Progenitor cell of endocrine pancreas (in vitro differentiated cells): ENCODE results near the gene KLF11. TPM values are rescaled to one million over a fixed set of nuclear protein-coding genes. Genes with fewer than 3 reads are reported as not detected.

ENCODE experiments used
- DNase-seq: peaks from one replicate; pipeline ENCODE4 v3.0.0; 2021; ENCODE audit warnings: low spot score; ENCODE audit not compliant: unreplicated experiment
- H3K27ac Mint-ChIP-seq: 2 replicates; pipeline ENCODE4 v1.8.0; 2021; ENCODE audit warnings: mild to moderate bottlenecking, moderate library complexity, mixed read lengths
- H3K27me3 Mint-ChIP-seq: 2 replicates; pipeline ENCODE4 v1.8.0; 2021; ENCODE audit warnings: mixed read lengths
- H3K36me3 Mint-ChIP-seq: 2 replicates; pipeline ENCODE4 v1.8.0; 2022; ENCODE audit warnings: mixed read lengths; ENCODE audit not compliant: insufficient read depth
- H3K4me1 Mint-ChIP-seq: 2 replicates; pipeline ENCODE4 v1.8.0; 2021; ENCODE audit warnings: low read depth, mixed read lengths
- H3K4me3 Mint-ChIP-seq: 2 replicates; pipeline ENCODE4 v1.8.0; 2021; ENCODE audit warnings: low read depth, mild to moderate bottlenecking, moderate library complexity, mixed read lengths
- H3K9me3 Mint-ChIP-seq: 2 replicates; pipeline ENCODE4 v1.8.0; 2021; ENCODE audit warnings: low read depth, mixed read lengths
- total RNA-seq: library from RNA; stranded (reverse); gene quantifications from 2 replicates; pipeline ENCODE4 v1.2.1, GENCODE V29; 2021
- TF ChIP-seq, protein P1 (sequence below): fragments of 200-600 bp; sonication (generic); IDR thresholded peaks from one replicate; pipeline ENCODE4 v1.5.0; 2021; ENCODE audit warnings: antibody characterized with exemption, mild to moderate bottlenecking; ENCODE audit not compliant: unreplicated experiment

The KLF11 gene
- total RNA-seq, 1 donor from 2014 or later: 3.5 TPM

DNA sequence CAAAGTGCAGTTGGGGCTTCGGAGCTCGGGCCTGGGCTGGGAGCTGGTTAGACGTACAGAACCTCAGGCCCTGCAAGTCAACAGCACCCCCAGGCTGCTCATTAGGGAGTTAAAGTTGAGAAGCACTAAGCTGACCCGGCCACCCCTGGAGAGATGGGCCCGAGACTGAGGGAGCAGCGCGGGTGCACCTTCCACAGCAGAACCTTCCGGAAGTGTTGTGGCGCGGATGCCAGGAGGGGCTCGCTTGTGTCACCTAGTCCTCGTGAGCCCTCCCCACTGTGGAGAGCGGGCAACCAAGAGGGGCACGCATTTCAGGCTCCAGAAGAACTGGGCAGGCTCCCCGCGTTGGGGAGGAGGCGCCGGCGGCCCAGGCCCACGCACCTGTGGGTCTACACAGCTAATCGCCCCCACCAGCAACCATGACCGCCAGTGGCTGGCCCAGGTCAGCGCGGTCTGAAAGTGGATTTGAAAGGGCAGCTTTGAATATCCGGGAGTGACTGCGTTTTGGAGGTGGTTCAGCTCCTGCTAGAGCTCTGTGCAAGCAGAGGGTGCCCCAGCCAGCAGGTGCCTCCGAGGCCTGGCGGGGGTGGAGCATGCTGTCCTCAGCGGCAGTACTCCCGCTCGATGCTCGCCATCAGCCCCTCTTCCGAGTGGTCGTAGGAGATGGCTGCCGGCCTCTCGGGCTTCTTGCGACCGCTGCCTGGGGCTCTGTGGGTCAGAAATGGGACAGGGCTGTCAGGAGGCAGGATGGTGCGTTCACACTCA lies 15.1 kb downstream of the KLF11 start:
- H3K27ac Mint-ChIP-seq: no peak overlapping the region
- H3K4me3 Mint-ChIP-seq: no peak overlapping the region
- H3K9me3 Mint-ChIP-seq: no peaks in the 10 kb centered on the region
- H3K36me3 Mint-ChIP-seq: no peaks in the 10 kb centered on the region
- peaks cover 21% of the 10 kb centered on the region for H3K27me3 Mint-ChIP-seq
- H3K4me1 Mint-ChIP-seq: peaks cover 5% of the 10 kb centered on the region
- TF ChIP-seq, protein P1, sequence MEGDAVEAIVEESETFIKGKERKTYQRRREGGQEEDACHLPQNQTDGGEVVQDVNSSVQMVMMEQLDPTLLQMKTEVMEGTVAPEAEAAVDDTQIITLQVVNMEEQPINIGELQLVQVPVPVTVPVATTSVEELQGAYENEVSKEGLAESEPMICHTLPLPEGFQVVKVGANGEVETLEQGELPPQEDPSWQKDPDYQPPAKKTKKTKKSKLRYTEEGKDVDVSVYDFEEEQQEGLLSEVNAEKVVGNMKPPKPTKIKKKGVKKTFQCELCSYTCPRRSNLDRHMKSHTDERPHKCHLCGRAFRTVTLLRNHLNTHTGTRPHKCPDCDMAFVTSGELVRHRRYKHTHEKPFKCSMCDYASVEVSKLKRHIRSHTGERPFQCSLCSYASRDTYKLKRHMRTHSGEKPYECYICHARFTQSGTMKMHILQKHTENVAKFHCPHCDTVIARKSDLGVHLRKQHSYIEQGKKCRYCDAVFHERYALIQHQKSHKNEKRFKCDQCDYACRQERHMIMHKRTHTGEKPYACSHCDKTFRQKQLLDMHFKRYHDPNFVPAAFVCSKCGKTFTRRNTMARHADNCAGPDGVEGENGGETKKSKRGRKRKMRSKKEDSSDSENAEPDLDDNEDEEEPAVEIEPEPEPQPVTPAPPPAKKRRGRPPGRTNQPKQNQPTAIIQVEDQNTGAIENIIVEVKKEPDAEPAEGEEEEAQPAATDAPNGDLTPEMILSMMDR: no peak
- no peak for DNase-seq

DNA sequence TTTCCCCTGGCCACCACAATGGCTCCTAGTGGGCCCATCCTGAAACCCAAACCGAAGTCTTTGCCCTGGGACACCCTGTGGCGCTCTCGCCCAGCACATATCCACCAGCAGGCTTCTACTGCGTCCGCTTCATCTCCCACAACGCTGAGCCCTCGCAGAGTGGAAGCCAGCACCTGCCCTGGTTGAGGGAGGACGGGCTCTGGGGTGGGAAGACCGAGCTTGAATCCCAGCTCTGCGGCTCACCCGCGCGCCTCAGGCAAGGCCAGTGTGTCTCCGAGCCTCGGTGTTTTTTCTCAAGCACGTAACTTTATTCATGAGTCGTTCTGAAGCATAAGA lies 15.6 kb downstream of the KLF11 start:
- TF ChIP-seq, protein P1: no peak
- no peaks in the 10 kb centered on the region for H3K36me3 Mint-ChIP-seq
- no peak overlapping the region for H3K4me3 Mint-ChIP-seq
- H3K4me1 Mint-ChIP-seq: peaks cover 5% of the 10 kb centered on the region
- H3K27me3 Mint-ChIP-seq: peaks cover 20% of the 10 kb centered on the region
- H3K9me3 Mint-ChIP-seq: no peaks in the 10 kb centered on the region
- no peak overlapping the region for H3K27ac Mint-ChIP-seq
- no peak for DNase-seq

DNA sequence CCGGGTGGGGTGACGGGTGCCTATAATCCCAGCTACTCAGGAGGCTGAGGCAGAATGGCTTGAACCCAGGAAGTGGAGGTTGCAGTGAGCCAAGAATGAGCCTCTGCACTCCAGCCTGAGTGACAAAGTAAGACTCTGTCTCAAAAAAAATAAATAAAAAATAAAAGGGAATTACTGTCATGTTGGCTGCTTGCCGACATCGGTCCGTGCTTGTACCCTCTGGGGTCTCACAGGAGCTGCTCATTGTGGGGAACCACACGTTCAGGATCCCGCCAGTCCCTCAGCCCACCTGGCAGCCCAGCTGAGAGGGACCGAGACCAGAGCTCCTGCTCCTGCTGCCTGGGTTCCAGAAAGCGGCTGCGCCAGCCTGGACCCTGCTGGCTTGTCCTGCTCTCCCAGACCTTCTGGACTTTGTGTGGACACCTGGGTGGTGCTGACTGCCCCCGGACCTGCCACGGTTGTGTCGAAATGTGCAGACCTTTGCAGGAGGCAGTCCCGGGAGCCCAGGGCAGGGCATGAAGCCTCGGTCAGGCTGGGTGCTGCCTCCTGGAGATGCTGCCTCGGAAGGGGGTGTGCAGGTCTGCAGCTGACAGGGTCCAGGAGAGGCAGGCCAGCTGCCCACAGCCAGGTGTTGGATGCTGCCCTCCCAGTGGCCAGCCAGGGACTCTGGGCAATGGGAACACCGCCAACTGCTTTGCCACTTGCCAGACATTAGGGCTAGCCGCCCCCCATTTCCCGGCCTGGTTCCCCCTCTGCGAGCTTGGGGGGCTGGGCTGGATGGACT lies 16.4 kb downstream of the KLF11 start:
- peaks cover 5% of the 10 kb centered on the region for H3K4me1 Mint-ChIP-seq
- no peak for DNase-seq

DNA sequence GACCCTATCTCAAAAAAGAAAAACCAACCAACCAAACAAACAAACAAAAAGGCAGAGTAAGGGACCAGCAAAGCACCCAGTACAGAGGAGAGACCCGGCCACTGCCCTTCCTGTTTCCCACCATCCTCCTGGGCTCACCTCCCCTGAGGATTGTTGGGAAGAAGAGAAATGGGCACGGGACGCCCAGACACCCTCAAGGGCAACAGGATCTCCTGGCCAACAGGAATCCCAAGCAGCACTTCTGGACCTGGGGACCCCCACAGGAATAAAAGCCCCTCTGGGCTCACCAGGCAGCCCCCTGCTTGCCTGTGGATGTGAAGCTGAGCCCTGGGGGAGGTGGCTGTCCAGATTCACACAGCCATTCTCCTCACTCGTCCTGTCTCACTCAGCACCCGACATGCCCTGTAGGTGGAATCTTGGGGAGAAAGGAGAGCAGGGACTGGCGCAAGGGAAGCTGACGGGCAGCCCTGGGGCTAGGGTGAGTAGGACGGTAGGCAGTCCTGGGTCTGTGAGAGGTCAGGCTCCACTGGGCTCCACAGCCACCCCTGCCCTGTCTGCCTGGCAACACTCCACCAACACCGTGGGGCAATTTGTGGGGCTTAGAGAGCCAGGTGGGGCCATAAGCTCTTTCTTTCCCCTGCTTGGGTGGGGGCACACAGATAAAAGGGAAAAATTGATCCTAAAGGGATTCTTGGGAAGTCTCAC lies 18.0 kb downstream of the KLF11 start:
- Mint-ChIP-seq H3K36me3 (no peaks in the 10 kb centered on the region), H3K9me3 (no peaks in the 10 kb centered on the region), H3K27ac (no peak overlapping the region), H3K27me3 (peaks cover 2% of the 10 kb centered on the region), H3K4me1 (peaks cover 5% of the 10 kb centered on the region), H3K4me3 (no peak overlapping the region)
- DNase-seq: no peak
- TF ChIP-seq, protein P1: no peak

More for the DNA sequence above, 16.4 kb downstream of the KLF11 start:
- TF ChIP-seq, protein P1: no peak
- Mint-ChIP-seq H3K4me3 (no peak overlapping the region), H3K9me3 (no peaks in the 10 kb centered on the region), H3K27me3 (peaks cover 12% of the 10 kb centered on the region), H3K36me3 (no peaks in the 10 kb centered on the region), H3K27ac (no peak overlapping the region)

DNA sequence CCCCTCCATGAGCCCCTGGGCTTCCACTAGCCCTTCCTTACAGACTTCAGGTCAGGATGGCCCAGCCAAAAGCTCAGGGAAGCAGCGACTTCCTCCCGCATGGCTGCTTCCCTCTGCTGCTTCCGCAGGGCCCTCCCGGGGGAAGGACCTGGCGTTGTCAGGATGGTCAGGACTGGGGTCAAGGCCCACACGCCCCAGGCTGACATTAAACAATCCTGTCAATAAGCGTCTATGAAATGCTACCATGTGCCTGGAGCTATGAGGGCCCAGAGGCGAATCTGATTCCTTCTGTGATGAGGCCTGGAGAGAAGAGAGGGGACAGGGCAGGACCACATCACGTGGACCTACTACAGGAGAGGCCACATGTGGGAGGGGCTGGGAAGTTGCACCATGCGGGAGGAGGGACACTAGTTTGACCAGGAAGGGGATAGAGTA lies 19.6 kb downstream of the KLF11 start:
- H3K27ac Mint-ChIP-seq: no peak overlapping the region

More for the DNA sequence above, 19.6 kb downstream of the KLF11 start:
- TF ChIP-seq, protein P1: no peak
- Mint-ChIP-seq H3K4me3 (no peak overlapping the region), H3K4me1 (no peaks in the 10 kb centered on the region), H3K9me3 (peaks cover 3% of the 10 kb centered on the region), H3K36me3 (peaks cover 3% of the 10 kb centered on the region), H3K27me3 (no peaks in the 10 kb centered on the region)
- DNase-seq: no peak
